ENCODE results near the gene TSPAN33. TPM values are rescaled to one million over a fixed set of nuclear protein-coding genes. Genes with fewer than 3 reads are reported as not detected.

TSPAN33 gene
- total and polyA plus RNA-seq, 2 of the 13 experiments (the other 11 are each of a cell fraction or from before 2014, with no cell fraction given): 15.3 to 16.5 TPM

GRCh38 chr7:129163875-129164544 lies 19.5 kb downstream of the TSPAN33 start:
- Histone ChIP-seq H3K9me3 (ENCODE audit: low read length) (no peaks in the 10 kb centered on the region), H3K4me1 (ENCODE audit: insufficient read depth, low read length) (no peaks in the 10 kb centered on the region), H3K9ac (ENCODE audit: insufficient read depth, low read depth, low read length) (no peak overlapping the region), H3K79me2 (ENCODE audit: insufficient read depth, low read length) (no peaks in the 10 kb centered on the region), H3K27me3 (ENCODE audit: control insufficient read depth in 1 of 2, insufficient read depth in 2 of 2, low read length in 2 of 2) (no peaks in the 10 kb centered on the region), H3K36me3 (replicated peaks in 1 of 2; ENCODE audit: control insufficient read depth in 1 of 2, insufficient read depth in 2 of 2, low read length in 2 of 2) (no peaks in the 10 kb centered on the region; a peak in 1 of 5 replicates), H3K4me3 (replicated peaks in 1 of 3; ENCODE audit: insufficient read depth in 1 of 3, low read depth in 2 of 3, low read length in 3 of 3) (no peak overlapping the region), H2AFZ (ENCODE audit: low read length) (no peak overlapping the region), H3K4me2 (ENCODE audit: low read depth, low read length) (no peak overlapping the region), H4K20me1 (ENCODE audit: insufficient read depth, low read length) (no peaks in the 10 kb centered on the region), H3K27ac (ENCODE audit: extremely low read length, insufficient read depth, low read length) (no peak overlapping the region)
- ChIA-PET CTCF (ENCODE audit: low intra/inter-chr PET ratio, low total read pairs) (interaction anchor here (2.1 to 3.5 kb wide), 2 partner anchors 45 to 50 kb away, joined by 8 to 50 read pairs; no protein-coding TSS in a partner anchor), POLR2A (interaction anchor here (0.7 to 1.0 kb wide), 3 partner anchors 25 to 61 kb away, joined by 3 to 6 read pairs (median 4); partner anchors contain the start of gene SMO)
- 66% methylated on average over 11 of the region's 11 CpGs for WGBS (ENCODE audit: low lambda C conversion rate)
- intact Hi-C loops (cut with micrococcal nuclease; ENCODE audit: unreplicated experiment): loop anchor here (1.0 kb wide), 2 partner anchors 46 to 50 kb away; no protein-coding TSS in a partner anchor
- DNase-seq (ENCODE audit: low spot score) (peak; percentile 40), ATAC-seq (peak; percentile 49; the same call in 1 of the 3 replicates), FAIRE-seq (peak; percentile 60)
- no TSS peak for BruUV-seq (replicated peaks)
- in situ Hi-C loops (cut with HindIII; ENCODE audit: extremely low pct_ligation_motif_present, low pct_unique_long_range_greater_than_20kb): loop anchor here (5.0 kb wide), 1 partner anchor 48 kb away; no protein-coding TSS in a partner anchor
- TF ChIP-seq ZBTB7B (CRISPR knock-in tag; IDR thresholded peaks at IDR 0.05) (no peak), ERF (CRISPR knock-in tag; IDR thresholded peaks at IDR 0.05) (no peak), HES4 (CRISPR knock-in tag; IDR thresholded peaks at IDR 0.05; ENCODE audit: borderline replicate concordance) (no peak), EP300 (IDR thresholded peaks at IDR 0.05; ENCODE audit: low read depth in 2 of 2, low read length in 2 of 2) (no peak), EP300 (CRISPR knock-in tag; IDR thresholded peaks at IDR 0.05; ENCODE audit: borderline replicate concordance) (no peak), IKZF5 (CRISPR knock-in tag; IDR thresholded peaks at IDR 0.05) (no peak), NONO (IDR thresholded peaks at IDR 0.05) (no peak), NONO (CRISPR knock-in tag; conservative IDR thresholded peaks at IDR 0.05) (no peak), HNRNPK (IDR thresholded peaks at IDR 0.05; ENCODE audit: low read depth, low read length, poor library complexity, severe bottlenecking) (peak; percentile 75), ZNF589 (CRISPR knock-in tag; conservative IDR thresholded peaks at IDR 0.05) (no peak), ZMYM4 (CRISPR knock-in tag; IDR thresholded peaks at IDR 0.05) (no peak), MIXL1 (CRISPR knock-in tag; IDR thresholded peaks at IDR 0.05) (peak; percentile 81; the same call in 1 of the 2 replicates), CTCF (CRISPR knock-in tag; IDR thresholded peaks at IDR 0.05) (peak; percentile 70), STAG1 (CRISPR knock-in tag; IDR thresholded peaks at IDR 0.05) (peak; percentile 69), KAT2B (IDR thresholded peaks at IDR 0.05; ENCODE audit: borderline replicate concordance, low read depth, low read length) (no peak), ZBTB7A (CRISPR knock-in tag; IDR thresholded peaks at IDR 0.05) (no peak), BHLHE40 (IDR thresholded peaks at IDR 0.05; ENCODE audit: low read length) (no peak), BRCA1 (CRISPR knock-in tag; IDR thresholded peaks at IDR 0.05) (no peak), ZNF274 (CRISPR knock-in tag; IDR thresholded peaks at IDR 0.05) (no peak), NR1H2 (CRISPR knock-in tag; IDR thresholded peaks at IDR 0.05; ENCODE audit: borderline replicate concordance, low read depth) (no peak), AKAP8 (CRISPR knock-in tag; IDR thresholded peaks at IDR 0.05) (no peak), SMC3 (IDR thresholded peaks at IDR 0.05; ENCODE audit: low read length) (peak; percentile 71), ZNF605 (CRISPR knock-in tag; IDR thresholded peaks at IDR 0.05) (no peak), RAD21 (CRISPR knock-in tag; IDR thresholded peaks at IDR 0.05) (peak; percentile 57; the same call in 1 of the 2 replicates), ZFP37 (CRISPR knock-in tag; IDR thresholded peaks at IDR 0.05; ENCODE audit: borderline replicate concordance) (no peak), GATAD2A (CRISPR knock-in tag; IDR thresholded peaks at IDR 0.05) (no peak)

All from HepG2 (cell line).